Gastroesophageal sphincter (tissue), 3 donors: ENCODE results near the gene HDAC4.

Experiments used
- CTCF ChIP-seq, 4 experiments: fragments of 200-600 bp in 2 of 4; fragments of 450-650 bp in 2 of 4; sonication (generic) in 1 of 4; IDR thresholded peaks; one replicate each; pipeline ENCODE4 v1.5.1; 2017 to 2019; ENCODE audit warnings: antibody characterized with exemption in 4 of 4, mild to moderate bottlenecking in 2 of 4, moderate library complexity in 2 of 4
- EP300 ChIP-seq: sonication (generic); formaldehyde crosslinking; IDR thresholded peaks from one replicate; pipeline ENCODE4 v1.6.1; 2017; ENCODE audit warnings: antibody characterized with exemption, mild to moderate bottlenecking
- POLR2A ChIP-seq, 2 donors: fragments of 450-650 bp; IDR thresholded peaks; one replicate each; pipeline ENCODE4 v1.6.1; 2017; ENCODE audit warnings: antibody characterized with exemption in 2 of 2, mild to moderate bottlenecking in 2 of 2, moderate library complexity in 1 of 2
- POLR2AphosphoS5 ChIP-seq: sonication (generic); formaldehyde crosslinking; IDR thresholded peaks from one replicate; pipeline ENCODE4 v1.6.1; 2017; ENCODE audit warnings: antibody characterized with exemption

- TF ChIP-seq CTCF (IDR thresholded peaks at IDR 0.05) = no peak
- no peak for TF ChIP-seq EP300
- no peak for TF ChIP-seq POLR2A (IDR thresholded peaks at IDR 0.05)
- no peak for TF ChIP-seq POLR2AphosphoS5
Measured at GRCh38 chr2:239038773-239039478, 361.9 kb downstream of the HDAC4 start.
